HG02970 (cell line): ENCODE data around the gene MSANTD2.

Experiments used
- ATAC-seq: cut with Tn5 transposase; IDR thresholded peaks from one replicate; pipeline ENCODE4 v1.9.1; 2021; ENCODE audit warnings: mild to moderate bottlenecking, moderate library complexity, moderate number of reproducible peaks; ENCODE audit not compliant: unreplicated experiment, low FRiP score

Gene MSANTD2

DNA sequence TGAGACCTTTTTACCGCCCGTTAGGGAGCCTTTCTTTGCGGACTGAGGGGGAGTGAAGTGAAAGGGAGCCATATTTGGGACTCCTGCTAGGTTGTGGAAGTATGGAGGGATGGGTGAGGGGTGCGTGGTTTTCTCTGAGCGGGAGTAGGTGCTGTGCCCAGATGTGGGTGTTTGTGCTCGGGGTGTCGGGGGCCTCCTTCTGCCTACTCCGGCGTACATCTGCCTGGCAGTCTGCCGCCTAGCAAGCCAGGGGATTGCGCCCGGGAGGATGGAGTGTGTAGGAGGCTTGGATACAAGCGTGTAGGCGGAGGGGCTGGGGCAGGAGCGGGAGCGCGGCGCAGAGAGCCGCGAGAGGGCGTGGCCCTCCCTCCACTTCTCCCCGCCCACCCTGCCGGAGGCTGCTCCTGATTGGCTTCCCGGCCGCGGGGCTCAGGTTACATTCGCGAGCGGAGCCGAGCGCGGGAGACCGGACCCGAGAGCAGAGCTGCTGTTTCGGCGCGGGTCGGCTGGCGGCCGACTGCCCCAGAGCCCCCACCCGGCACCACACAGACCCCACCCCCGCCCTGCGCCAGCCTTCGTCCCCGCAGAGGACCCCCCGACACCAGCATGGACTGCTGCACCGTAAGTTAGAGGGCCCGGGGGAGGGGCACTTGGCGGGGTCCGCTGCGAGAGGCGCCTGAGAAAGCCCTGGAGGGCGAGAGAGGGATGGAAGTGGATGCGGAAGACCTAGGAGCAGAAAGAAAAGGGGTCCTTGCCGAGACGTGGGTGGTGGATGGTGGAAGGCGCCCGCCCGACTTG lies 60.5 kb downstream of the MSANTD2 start, which contains the start of gene NRGN:
TSS of gene NRGN (plus strand) at position 464 of the 798 bp plus-strand sequence. CDS start at position 607, 143 bp downstream.
- ATAC-seq: peak; percentile 96

DNA sequence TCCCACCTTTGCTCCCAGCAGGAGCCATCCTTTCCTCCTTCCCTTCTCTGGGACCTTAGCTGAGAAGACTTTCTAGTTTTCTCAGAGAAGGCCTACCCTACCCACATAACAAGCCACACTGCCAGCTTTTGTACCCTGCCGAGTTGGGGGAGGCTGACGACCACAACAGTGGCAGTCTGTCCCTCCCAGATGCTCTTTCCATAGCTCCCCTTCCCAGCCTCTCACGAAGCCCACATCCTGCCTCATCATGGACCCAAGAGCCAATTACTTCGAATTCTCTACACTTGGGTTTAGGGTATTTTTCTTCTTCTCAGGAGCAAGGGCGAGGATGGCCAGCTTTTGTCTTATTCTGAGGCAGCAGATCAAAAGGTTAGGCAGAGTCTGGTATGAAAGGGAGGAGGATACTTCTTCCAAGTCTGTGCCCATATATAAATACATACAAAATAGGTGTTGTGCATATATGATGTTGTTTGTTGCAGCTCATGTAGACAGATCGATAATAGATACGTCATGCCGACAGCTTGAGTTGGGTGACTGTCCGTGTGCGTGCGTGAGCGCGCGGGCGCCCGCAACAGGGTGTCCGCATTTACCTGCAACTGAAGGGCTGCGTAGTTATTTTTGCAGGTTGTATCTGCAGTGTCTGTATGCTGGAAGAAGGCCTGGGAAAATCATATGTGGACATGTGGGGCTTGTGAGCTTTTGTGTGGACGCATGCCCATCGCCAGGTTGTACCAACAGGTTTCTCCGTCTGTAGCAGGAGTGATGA lies 61.3 kb downstream of the MSANTD2 start:
- no peak for ATAC-seq

DNA sequence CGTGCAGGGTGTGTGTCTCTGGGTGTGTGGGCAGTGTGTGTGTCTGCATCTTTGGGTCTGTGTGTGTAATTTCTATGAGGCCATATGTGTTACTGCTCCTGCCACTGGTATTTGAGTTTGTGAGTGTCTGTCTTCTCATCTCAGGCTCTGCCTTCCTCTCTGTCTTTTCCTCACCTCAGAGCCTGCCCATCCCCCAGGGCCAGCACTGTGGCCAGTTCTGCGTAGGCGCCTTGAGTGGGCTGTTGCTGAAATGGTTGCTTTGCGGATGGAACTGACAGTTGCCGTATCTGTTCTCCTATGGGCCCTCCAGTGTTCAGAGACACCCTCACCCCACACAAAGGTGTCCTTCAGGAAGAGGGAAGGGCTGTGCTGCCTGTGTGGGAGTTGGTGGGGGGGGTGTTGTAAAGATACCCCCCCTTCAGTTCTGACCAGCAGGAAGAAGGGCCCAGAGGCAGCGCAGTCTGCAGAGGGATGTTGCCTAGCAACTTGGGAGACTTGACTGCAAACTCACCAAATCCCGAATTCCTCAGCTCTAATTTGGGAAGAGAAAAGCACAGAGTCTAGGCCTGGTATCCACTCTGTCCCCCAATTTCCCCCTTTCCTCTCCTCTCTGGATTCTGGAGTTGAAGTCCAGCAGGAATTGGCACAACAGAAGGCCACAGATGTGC lies 62.4 kb downstream of the MSANTD2 start:
- no peak for ATAC-seq

DNA sequence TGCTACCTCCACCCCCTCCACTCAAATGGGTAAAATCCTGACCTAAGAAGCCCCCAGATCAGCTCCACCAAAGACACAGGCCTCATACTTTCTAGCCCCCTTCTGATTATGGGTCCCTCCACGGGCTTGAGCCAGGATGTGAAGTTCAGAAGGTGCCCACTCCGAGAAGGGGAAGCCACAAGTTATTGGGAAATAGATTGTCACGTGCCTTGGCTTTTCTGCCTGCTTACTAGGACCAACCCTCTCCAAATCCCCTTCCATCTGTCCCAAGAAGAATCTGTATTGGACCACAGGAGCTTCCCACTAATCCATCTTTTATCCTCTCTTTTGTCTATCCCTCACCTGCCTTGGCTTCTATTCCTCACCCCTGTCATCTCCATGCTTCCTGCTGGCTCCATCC lies 63.5 kb downstream of the MSANTD2 start:
- no peak for ATAC-seq

DNA sequence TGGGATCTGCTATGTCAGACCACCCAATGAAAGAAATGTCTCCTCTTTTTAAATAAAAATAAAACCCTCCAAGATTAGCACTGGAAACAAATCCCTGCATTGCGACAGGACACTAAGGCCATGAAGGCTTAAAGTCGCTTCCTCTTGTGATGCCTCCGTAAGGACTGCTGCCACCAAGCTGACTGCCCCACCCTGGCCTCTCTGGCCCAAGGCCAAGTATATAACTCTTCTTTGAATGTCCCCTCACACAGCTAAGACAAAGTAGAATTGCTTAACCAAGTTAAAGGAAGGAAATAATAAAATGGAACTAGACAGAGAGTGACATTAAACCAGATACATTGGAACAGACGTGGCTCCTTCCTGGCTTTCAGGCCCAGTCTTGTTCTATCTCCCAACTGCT lies 68.0 kb downstream of the MSANTD2 start:
- no peak for ATAC-seq

DNA sequence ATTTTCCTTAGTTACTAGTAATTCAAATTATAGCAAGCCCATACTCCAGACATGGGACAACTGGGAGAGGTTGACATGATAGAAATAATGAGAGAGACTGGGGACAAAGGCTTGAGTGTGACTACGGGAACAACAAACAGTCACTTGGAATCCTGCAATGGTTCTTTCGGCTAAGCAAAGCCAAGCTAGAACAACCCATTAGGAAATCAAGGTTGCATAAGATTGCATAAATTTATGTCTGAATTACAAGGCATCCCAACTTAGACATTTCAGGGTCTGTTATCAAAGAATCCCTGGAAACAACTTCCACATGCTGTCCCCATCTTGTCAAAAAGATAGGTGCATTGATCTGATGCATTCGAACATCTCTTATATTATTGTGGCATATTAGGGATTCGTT lies 70.6 kb downstream of the MSANTD2 start:
- no peak for ATAC-seq

DNA sequence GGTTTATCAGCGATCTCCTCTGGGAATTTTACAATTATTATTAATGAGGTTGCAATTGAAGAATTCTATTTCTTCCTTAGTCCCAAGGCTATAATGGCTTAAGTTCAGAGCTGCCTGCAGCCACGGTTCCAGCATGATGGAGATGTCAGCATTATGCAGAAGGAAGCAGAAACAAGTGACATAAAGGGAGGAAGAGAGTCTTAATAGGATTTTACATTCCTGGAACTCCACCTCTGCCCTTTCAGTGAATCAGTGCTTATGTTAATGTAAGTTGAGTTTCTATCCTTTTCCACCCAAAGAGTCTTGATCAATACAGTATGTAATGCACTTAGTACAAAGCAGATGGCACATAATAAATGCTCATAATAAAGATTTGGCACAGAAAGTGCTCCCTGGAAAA lies 72.1 kb downstream of the MSANTD2 start:
- no peak for ATAC-seq

DNA sequence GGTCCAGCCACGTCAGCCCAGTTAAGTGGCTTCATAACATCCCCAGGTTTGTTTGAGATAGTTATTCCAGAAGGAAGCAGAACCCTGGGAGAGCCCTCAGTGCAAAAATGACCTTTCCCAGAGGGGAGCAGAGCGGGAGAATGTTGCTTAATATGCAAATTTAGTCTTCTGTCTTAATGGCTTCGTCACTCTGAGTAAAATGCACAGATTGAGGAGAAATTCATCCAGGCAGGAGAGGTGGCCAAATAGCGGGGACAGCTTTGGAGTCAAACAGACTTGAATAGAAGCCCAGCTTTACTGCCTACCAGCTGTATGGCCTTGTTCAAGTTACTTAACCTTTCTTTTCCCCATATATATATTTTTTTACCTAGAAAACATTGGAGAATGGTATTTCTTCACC lies 72.7 kb downstream of the MSANTD2 start:
- no peak for ATAC-seq

DNA sequence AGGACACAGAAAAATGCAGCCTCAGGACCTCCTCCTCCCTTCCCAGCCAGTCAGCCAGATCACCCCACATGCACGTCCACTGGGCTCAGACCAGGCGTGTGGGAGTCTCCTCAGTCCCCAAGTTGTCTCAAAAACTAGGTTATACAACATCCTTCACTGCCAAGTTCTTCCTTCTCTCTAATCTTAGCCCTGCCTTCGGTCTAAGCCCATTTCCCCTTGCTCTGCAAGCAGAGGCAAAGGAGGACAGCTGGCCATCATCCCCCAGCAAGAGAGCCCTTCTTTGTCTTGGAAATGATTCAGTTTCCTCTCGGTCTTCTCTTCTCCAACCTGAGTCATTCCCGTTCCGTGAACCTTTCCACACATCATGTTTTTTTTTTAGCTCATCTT lies 74.5 kb downstream of the MSANTD2 start:
- ATAC-seq: no peak

DNA sequence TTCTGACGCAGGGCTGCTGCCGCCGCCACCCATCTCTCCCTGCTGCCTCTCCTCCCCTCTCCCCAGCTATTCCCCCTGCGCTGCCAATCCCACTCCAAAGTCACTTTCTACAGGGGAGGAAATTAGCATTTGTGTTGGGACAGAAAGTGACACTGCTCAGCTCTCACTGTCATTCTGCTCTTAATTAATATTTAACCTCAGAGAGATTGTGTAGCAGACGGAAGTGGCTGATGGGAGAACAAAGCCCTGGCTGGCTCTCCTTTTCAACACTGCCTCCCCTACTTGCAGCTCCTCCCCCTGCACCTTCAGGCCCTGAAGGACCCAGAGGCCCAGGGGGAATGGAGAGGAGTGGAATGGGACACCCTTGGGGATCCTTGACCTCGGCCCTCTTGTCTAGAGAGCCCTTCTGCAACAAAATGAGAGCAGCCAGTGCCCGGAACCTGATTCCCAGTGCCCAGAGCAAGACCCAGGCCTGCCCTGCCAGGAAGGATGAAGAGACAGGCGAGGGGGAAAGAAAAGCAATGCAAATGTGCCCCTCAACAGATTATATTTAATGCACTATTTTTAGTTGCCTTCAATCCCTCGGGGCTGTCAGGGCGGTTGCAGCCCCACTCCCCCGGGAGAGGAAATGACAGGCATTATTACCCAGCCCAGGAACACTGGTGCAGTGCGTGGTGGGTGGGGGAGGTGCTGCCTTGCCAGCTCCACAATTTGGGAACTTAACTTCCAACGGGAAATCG lies 75.1 kb downstream of the MSANTD2 start:
- peak; percentile 76 for ATAC-seq

DNA sequence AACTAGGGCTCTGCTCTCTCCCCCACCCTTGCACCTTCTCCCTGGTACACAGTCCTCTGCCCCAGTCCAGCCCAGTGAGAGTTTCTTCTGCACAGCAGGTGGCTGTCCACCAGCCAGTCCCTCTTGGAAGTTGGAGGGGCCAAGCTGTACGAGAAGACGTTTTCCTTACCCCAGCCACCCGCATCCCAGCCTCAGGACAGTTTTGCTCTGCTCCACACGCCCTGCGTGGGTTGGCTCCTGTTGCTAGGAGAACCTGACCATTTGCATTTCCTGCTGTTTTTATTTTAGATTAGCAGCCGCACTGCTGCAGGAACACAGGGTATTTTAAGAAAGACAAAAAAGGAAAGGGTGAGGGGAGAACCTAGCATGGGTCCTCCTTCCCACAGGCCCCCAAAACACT lies 78.0 kb downstream of the MSANTD2 start:
- no peak for ATAC-seq

DNA sequence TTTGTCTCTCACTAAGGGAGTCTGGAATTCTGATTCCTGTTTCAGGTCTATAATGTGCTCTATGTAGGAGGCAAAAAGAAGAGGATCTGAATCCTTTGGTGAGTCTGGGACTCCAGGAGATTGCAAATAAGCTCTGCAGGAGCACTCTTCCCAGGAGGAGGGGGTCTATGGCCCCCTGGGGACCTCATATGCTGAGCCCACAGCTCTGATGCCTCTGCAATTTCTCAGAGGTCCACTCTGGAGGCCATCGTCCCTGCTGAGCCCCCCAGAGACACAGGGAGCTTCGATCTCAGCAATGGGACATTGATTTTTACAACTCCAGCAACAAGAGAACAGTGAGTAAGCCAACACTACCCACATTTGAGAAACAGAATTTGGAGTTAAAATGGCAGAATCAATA lies 80.7 kb downstream of the MSANTD2 start:
- no peak for ATAC-seq

DNA sequence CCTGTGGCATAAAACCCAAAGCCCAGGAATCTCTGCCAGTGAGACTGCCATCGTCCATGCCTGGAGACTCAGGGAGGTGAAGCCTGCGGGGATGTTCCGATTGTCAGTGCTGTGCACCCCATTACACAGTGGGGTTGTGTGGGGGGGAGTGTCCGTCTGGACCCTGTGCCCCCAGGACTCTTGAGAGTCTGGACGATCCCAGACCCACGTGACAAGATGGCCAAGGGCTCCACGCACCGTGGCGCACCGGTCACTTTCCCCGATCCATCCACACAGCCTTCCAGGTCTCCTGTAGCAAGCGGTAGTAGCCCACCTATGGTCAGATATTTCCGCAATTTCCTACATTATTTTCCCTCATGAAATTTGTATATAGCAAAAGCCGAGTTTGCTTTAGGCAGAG lies 81.4 kb downstream of the MSANTD2 start:
- no peak for ATAC-seq

DNA sequence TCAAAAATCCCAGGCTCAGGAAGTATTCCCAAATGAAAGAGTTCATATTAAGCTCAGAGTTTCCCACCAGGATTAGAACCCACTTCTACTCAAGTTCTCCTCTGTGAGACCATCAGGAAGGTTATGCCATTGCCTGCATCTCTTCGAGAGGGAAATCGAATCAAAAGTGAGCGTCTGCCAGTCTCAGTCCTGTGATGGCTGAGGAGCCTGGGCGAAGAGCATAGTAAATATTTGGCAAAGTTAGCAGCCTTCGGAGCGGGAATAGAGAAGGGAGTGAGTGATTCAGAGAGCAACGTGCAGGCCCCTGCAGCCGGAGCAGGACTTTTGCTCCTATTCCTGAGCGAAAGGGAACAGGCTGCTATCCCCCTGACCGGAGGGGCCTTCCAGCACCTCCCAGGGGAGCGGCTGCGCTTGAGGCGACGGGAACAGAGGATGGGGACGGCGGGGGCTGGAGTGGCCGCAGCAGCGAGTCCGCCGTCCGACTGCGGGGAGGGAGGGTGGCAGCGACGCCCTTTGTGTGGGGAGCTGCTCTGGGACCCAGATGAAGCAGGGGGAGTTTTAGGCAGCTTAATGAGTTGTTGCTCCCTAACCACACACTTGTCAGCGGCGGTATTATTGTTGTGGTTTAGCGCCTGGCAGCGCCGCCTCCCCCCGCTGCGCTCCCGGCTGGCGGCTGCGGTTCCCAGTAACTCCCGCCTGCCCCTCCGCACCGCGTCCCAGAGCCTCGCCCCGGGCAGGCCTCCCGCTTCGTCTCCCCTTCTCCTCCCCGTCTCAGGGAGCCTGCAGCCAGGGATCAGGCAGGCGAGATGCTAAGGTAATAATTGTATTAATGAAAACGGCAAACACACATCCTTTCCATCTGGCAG lies 82.2 kb downstream of the MSANTD2 start:
- no peak for ATAC-seq

DNA sequence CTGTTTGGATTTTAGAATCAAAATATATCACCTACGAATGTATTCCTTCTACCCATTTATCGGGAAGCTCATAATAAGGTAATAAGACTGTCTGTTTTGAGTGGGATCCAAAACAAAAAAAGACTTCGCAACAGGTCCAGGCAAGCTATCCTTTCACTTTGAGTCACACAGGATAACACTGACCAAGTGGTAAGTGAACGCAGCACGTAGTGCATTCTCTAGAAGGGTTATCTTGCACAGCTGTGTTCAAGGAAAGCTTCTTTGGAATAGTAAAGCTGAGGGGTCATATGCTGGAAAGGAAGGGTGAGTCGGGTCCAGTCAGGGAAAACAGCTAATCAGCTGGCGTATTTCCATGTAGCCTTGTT lies 82.8 kb downstream of the MSANTD2 start:
- ATAC-seq: no peak

DNA sequence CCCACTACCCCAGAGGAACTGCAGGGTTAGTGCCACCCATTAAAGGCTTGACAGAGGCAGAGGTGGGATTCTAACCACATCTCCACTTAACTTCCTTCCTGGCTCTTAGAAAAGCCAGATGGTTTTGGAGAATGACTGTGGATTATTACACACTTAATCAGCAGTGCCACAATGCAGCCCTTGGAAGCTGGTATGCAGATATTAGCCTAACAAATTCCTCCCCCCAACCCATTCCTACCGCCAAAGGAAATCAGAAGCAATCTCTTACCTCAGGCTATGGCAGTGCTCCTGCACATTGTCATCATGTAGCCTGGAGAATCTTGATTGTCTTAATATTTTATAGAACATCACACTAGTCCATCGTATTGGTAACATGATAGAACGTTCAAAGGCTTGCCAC lies 83.6 kb downstream of the MSANTD2 start:
- no peak for ATAC-seq
